ENCODE results near the gene SCGB1C1.

The SCGB1C1 gene

DNA sequence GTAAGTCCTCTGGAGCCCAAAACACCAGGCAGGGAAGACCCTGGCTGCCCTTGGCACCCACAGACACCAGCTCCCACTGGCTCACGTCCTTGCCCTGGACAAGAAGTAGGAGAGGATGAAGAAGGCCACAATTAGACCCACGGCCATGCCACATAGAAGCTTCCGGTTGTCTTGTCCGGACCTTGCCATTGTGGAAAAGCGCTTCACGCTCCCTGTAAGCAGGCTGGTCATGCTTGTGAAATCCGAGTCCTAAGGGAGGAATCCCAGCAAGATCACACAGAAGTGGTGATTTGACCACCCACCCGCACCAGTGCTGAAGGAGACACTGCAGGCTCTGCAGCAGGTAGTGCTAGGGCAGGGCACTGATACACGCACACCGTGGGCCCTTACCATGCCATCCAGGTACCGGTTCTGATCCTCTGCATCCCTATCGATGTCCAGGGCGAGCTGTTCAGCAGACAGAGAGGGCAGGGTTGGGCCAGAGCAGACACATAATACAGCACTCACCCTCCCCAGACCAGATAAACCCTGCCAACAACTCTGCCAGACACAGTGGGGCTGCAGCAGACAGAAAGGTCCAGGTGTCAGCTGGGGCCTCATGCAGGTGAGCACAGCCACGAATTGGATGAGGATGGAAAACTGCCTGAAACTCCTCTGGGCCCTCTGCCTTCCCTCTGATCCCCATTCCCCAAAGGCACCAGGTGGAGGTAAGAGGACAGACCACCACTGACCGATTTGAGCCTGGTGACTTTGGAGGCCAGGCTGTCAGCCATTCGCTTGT, 12.5 kb downstream of the SCGB1C1 start:
- ATAC-seq, result no peak

DNA sequence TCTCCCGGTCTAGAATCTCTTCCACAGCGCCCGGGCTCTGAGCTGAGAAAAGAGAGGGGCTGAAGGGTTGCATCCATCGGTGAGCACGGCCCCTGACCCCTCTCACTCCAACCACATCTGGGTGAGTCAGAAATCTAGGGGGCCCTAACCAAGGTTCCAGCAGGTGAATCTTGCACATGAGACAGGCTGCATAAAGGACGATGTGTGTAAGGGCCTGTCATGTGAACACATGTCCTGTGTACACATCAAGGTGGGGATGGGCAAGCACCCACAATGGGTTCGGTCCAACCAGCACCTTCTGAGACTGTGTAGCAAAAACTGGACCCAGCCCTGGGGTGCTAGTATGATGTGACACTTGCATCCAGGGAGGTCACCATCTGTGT, 13.1 kb downstream of the SCGB1C1 start:
- no peak for ATAC-seq

DNA sequence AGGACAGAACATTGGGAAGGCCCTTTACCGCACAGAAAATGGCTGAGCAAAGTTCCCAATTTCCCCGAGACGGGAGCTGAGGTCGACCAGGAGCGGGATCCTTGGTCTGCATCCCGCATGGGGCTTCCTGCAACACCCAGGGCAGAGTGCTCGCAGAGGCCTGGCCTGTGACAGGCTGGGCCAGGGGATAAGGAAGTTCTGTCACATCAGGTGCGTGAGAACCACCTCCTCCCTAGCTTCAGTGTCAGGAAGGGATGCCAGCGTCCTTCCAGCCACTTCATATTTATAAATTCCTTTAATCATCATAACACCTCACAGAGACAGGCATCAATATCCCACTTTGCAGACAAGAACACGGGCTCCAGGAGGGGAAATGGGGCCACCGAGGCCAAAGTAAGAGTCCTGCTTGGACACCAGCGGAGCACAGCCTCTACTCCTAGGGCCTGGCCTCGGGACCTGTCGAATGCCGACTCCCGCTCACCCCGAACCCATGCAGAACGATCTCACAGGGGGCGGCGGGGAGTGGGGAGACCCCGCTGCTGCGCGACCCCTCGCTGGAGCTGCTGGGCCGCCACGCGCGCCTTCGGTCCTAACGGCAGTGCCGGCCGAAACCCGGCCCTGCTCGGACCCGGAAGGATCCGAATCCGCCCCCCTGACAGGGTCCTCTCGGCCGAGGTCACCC, 13.8 kb downstream of the SCGB1C1 start:
- ATAC-seq, result no peak

DNA sequence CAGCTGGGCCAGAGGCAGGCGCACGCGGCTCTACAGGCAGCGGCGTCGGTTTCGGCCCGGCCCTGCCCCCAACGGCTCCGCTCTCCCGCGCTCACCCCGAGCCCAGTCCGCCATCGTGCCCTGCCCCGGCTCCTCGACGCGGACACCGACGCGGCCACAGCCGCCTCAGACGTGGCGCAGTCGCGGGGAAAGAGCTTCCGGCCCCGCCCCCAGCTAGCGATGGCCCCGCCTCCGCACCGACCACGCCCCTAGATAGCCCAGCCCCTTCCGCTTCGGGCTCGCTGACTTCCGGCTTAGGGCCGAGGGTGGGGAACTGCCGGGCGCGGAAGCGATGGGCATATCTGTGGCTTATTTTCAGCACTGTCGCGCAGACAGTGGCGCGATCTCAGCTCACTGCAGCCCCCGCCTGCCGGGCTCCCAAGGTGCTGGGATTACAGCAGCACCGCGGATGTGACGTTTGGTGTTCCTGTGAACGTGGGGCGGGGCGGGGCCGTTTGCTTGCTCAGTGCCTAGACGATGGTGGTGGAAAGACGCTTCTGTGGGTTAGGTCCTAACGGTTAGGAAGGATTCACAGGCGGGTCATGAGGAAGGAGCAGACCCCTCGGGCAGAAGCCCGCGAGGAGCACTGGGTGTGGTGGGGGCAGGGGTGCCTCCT, 14.5 kb downstream of the SCGB1C1 start, which contains the start of the genes BET1L and RIC8A:
BET1L (minus strand) TSS at position 192 of the 655 bp plus-strand sequence; CDS start at position 114, 78 bp downstream.
RIC8A (plus strand) TSS at position 501 of the 655 bp plus-strand sequence. CDS start 1,147 bp downstream, outside the sequence.
- peak; percentile 85 to 87 for ATAC-seq

DNA sequence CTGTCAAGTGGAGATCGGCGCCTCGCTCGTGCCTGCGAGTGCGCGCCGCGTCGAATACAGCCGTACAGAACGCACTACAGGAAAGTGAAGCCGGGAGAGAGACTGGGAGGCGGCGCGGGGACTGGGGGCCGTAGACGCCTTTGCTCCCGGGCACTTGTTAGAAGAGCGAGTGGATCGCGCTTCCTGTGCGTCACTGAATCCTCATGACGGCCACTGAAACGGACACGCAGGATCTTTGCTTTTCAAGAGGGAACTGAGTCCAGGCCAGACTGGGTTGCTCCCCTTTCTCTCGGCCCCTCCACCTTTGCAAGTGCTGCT, 14.9 kb downstream of the SCGB1C1 start:
- peak; percentile 9 to 18 for ATAC-seq

DNA sequence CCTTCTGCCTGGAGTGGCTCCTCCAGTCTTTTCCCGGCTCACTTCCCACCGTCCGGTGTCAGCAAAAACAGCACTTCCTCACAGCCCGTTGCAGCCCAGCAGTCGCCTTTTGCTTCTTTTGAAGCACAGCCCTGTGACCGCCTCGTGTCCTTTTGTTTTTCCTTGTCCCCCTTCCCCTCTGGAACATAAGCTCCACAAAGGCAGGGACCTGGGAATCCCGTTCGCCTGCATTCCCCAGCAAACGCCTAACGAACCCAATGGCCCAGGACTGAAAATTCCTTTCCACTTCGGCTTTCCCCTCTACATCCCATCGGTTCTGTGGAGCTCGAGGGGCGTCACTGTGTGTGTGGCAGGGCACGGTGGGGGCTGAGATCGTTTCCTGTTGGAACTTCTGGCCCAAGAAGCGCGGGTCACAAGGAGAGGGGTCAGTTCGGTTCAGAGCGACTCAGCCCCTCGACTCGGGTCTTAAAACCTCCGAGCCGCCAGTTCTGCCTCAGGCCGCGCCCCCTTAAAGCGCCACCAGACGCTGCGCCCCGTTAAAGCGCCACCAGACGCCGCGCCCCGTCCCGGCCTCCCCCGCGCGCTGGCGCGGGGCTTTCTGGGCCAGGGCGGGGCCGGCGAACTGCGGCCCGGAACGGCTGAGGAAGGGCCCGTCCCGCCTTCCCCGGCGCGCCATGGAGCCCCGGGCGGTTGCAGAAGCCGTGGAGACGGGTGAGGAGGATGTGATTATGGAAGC, 15.5 kb downstream of the SCGB1C1 start:
- ATAC-seq, result peak; percentile 66 to 74

DNA sequence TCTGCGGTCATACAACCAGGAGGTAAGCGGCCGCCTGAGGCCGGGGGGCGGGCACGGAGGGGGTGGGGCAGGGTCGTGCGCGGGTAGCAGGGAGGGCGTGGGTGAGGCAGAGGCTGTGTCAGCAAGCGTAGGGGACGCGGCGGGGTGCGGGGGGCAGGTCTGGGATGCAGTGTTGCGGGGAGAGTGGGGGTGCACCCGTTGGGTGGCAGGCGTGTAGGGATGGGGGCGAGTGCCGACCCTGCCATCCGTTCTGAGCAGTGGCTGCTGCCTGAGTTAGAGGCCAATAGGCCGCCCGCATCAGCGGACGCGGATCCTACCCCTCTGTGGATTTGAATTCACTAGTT, 16.0 kb downstream of the SCGB1C1 start:
- ATAC-seq, result no peak

DNA sequence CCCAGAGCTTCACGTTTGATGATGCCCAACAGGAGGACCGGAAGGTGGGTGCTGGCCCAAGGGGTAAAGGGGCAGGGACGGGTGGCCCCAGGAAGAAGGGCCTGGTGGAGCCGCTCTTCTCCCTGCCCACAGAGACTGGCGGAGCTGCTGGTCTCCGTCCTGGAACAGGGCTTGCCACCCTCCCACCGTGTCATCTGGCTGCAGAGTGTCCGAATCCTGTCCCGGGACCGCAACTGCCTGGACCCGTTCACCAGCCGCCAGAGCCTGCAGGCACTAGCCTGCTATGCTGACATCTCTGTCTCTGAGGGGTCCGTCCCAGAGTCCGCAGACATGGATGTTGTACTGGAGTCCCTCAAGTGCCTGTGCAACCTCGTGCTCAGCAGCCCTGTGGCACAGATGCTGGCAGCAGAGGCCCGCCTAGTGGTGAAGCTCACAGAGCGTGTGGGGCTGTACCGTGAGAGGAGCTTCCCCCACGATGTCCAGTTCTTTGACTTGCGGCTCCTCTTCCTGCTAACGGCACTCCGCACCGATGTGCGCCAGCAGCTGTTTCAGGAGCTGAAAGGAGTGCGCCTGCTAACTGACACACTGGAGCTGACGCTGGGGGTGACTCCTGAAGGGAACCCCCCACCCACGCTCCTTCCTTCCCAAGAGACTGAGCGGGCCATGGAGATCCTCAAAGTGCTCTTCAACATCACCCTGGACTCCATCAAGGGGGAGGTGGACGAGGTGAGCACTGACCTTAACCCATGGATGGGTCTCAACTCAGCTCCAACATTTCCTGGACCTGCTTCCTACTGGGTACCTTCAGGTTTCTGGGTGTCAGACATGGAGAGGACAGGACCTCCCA, 16.6 kb downstream of the SCGB1C1 start:
- ATAC-seq, result no peak

DNA sequence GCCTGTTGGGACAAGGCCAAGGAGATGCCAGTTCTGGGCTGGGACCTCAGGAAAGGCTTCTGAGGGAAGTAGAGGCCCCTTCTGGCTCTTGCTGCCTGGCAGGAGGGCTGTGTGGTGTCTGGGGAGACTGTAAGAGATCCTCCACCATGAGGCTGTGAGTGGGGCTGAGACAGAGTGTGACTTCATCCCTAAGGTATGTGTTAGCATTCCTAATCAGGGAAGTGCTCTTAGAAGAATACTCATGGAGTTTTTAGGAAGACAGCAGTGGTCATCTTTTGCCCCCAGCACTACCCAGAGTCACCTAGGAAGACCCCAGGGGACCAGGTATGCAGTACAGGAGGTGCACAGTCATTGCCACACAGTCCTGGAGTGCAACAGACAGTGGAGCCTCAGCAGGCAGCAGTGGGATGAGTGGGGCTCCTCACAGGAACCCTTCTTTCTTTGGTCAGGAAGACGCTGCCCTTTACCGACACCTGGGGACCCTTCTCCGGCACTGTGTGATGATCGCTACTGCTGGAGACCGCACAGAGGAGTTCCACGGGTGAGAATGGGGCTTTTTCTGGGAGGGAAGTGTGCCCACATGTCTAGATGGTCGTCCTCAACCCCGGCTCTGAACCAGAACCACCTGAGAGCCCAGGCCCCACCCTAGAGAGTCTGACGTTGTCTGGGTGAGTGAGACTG, 17.4 kb downstream of the SCGB1C1 start:
- no peak for ATAC-seq

DNA sequence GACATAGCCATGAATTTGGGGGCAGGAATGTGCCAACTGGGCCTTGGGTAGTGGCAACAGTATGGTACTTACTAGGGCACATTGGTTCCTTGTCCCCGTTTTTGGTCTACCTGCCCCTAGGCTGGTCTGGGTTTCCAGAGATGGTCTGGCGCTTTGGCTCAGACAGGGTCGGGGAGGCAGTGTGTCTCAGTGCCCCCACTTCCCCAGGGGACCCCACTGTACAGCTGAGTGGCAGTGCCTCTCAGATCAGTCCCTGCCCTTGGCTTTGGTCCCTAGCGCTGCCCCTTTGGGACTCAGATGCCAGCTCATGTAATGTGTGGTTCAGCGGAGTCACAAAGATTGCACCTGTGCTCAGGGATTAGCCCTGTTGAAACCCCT, 17.9 kb downstream of the SCGB1C1 start:
- ATAC-seq, result no peak

DNA sequence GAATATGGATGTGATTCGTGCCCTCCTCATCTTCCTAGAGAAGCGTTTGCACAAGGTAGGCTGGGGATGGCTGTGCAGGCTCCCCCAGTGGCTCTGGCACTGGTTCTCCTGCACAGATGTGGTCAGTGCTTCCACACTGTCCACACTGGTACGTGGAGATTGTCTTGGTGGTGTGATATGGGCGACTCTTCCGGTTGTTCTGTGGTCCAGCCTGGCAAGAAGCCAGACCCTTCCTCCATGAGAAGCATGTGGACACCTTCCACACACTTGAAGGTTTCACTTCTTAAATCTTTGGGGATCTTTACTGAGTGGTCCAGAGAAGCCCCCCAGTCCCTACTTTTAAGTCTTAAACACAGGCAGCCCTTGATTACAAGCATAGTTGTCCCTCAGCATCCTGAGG, 18.4 kb downstream of the SCGB1C1 start:
- no peak for ATAC-seq

DNA sequence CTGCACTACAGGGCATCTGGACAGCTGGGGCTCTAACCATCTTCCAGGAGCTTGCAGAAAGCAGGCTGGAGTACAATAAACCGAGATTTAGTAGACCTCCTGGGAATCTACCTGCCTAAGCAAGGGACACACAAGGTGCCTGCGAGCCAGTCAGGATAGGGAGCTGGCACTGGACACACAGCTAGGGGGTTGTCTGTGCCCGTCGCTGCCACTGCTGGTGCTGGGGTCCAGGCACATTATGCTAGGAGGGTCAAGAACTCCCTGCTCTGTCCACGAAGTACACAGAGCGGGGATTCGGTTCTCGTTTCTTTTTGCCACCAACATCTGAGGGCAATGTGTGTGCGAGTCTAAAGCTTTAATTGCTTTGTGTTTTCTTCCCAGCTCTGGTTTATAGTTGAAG, 18.9 kb downstream of the SCGB1C1 start:
- no peak for ATAC-seq

DNA sequence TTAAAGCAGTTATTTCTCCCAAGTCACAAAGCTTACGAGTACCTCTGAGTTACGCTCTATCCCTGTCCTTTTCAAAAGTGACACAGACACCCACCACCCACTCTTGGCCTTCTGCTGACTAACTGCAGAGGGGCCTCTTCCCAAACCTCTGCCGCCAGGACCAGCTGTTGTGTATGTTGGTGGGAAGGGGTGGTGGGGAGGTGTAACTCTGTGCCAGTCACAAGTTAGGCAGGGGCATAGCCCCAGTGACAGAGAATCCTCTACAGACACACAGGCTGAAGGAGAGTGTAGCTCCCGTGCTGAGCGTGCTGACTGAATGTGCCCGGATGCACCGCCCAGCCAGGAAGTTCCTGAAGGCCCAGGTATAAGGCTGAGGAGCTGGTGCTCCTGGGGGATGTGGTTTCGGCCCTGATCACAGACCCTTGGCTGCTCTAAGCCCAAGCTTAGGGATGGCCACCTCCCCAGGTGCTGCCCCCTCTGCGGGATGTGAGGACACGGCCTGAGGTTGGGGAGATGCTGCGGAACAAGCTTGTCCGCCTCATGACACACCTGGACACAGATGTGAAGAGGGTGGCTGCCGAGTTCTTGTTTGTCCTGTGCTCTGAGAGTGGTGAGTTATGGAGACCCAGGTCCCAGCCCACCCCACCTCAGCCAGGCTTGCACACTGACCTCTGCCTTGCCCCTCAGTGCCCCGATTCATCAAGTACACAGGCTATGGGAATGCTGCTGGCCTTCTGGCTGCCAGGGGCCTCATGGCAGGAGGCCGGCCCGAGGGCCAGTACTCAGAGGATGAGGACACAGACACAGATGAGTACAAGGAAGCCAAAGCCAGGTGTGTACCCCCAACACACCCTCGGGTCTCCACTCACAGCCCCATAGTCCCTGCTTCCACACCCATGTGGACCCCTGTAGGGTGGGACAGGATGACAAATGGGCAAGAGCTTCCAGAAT, 19.5 kb downstream of the SCGB1C1 start:
- no peak for ATAC-seq

DNA sequence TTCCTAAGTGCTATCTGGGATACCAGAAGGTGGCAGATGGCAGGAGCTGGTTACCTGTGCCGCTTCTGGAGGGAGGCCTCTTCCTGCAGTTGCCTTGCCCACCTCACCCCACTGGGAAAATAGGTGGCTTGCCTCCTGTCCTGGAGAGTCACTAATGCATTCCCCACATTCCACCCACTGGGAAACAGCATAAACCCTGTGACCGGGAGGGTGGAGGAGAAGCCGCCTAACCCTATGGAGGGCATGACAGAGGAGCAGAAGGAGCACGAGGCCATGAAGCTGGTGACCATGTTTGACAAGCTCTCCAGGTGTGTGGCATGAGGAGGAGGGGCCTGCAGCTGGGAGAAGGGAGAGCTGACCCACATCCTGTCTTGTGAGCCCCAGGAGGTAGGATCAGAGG, 20.2 kb downstream of the SCGB1C1 start:
- ATAC-seq, result no peak

DNA sequence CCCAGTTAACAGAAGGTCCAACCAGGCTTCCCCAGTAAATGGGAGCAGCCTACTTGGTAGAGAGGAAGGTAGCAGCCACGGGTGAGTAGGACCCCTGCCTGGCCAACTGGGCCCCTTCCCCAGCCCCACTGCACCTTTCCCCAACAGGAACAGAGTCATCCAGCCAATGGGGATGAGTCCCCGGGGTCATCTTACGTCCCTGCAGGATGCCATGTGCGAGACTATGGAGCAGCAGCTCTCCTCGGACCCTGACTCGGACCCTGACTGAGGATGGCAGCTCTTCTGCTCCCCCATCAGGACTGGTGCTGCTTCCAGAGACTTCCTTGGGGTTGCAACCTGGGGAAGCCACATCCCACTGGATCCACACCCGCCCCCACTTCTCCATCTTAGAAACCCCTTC, 21.2 kb downstream of the SCGB1C1 start:
- ATAC-seq, result no peak

DNA sequence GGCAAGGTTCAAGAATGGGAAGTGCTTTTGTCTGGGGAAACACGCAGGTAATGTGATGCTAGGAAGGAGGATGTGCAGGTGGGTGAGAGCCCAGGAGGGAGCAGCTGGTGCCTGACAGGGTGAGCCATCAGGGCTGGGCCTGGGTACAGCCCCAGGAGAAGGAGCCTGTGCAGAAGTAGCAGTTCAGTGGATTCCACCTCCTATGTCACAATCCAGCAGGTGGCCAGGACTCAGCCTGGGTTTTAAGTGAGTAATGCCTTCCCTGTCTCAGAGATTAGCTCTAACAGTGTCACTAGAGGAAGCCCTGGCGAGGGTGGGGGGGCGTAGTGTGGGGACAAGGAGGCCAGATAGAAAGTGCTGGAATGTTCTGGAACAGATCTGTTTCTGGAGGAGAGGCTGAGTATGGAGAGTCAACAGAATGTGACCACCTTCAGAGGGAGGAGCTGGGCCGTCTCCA, 22.7 kb downstream of the SCGB1C1 start:
- no peak for ATAC-seq

DNA sequence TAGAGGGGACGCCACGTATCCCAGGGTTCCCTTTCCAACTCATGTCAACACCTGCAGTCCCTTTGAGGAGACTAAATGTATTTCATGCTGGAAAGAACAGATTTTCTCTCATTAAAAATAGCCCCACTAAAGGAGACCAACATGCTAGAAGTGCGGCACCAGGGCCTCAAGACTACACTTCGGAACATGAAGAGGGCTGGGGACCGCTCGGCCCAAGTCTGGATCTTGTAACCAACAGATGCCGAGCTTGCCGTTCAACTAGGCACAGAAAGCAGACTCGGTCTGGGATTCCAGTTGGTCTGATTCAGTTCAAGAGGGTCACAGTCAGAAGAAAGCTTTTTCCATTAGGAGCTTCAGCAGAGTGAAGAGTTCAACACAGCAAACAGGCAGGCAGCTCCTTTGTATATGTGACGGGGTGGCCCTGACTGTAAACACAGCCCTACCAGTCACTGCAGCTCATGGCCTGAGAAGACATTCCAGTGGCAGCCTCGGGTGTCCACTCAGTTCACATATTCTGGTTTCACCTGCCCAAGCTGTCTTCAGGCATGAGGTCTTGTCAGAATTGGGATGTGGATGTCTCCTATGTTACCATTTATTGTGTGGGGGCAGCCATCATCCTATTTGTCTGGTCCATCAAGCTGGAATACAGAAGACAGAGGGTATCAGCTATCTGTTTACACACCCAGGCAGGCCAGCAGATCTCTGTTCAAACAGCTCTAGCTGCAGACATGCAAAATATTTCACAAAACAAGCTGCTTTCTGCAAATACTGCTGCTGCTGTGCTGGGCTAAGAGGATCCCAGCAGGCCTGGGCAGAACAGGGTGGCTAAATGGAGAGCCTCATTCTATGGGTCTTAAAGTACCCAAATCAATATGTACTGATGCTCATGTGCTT, 23.4 kb downstream of the SCGB1C1 start:
- no peak for ATAC-seq

DNA sequence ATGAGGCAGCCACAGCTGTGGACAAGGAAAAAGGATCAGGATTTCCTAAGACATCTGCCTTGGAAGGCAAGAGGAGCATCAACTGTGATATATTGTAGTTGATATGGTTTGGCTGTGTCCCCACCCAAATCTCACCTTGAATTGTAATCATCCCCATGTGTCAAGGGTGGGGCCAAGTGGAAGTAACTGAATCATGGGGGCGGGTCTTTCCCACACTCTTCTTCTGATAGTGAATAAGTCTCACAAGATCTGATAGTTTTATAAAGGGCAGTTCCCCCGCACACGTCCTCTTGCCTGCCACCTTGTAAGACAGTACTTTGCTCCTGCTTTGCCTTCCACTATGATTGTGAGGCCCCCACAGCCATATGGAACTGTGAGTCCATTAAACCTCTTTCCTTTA, 24.8 kb downstream of the SCGB1C1 start:
- peak in 1 of 2 donors; percentile 36 for ATAC-seq

Measured in activated CD4-positive, CD25-positive, alpha-beta regulatory T cell treated with anti-CD3 and anti-CD28 coated beads, Interleukin-2, amount 50 U/mL, for 24 hours (primary cell).